ENCODE data around the gene NOLC1.

DNA sequence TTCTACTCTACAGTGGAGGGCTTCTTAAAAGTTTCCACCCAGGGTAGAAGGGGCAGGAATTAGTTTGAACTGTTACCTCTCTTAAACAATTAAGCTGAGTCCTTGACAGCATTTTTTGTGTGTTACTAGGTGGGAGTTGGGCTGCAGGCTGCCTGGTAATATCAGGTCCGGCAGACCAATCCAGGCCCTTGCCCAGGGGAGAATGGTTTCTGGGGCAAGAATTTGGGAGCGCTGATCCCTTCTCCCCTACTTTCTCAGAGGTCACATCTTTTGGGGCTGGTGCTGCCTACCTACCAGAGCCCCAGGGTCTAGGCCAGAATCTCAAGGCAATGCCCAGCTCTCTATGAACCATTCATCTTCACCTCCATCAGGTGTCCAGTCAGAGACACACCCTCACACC lies 17.8 kb upstream of the NOLC1 start:
- TF ChIP-seq PHF8 (IDR thresholded peaks at IDR 0.05; ENCODE audit: borderline replicate concordance, low read depth) = no peak
- TF ChIP-seq CTCF (IDR thresholded peaks at IDR 0.05) = no peak
- no peak for TF ChIP-seq MAZ (IDR thresholded peaks at IDR 0.05; ENCODE audit: borderline replicate concordance, low read depth, low read length)
- no peak for TF ChIP-seq ZSCAN20 (CRISPR knock-in tag; IDR thresholded peaks at IDR 0.05)
- TF ChIP-seq RAD21 (conservative IDR thresholded peaks at IDR 0.05 in 1 of 2, IDR thresholded peaks at IDR 0.05 in 1 of 2) = no peak
- no peak for TF ChIP-seq POLR2A (IDR thresholded peaks at IDR 0.05; ENCODE audit: low read length)
